ENCODE results near the gene ARL8B. TPM values are rescaled to one million over a fixed set of nuclear protein-coding genes. Genes with fewer than 3 reads are reported as not detected.
A peak's percentile ranks its signal among the peaks of the same experiment; 100 is the strongest.

ARL8B gene
- total and polyA plus RNA-seq, 2 of the 8 experiments (the other 6 are each of a cell fraction or from before 2014, with no cell fraction given) = 14.5 to 27.8 TPM

- DNase-seq (ENCODE audit: low read depth in 1 of 2, low spot score in 2 of 2) = no peak
- TF ChIP-seq CTCF (IDR thresholded peaks at IDR 0.05; ENCODE audit: control extremely low read depth in 1 of 3, insufficient read depth in 1 of 3, low read depth in 1 of 3, low read length in 3 of 3) (peak in 2 of 3 experiments; percentile 19 to 41; a peak in 2 of 4 replicates), CEBPB (IDR thresholded peaks at IDR 0.05; ENCODE audit: low read depth, low read length) (peak; percentile 33; the same call in 1 of the 2 replicates)
Observed at GRCh38 chr3:5226783-5227182, 104.7 kb downstream of the ARL8B start.

More at GRCh38 chr3:5226783-5227182, 104.7 kb downstream of the ARL8B start:
- CTCF ChIA-PET (ENCODE audit: partially characterized antibody) = interaction anchor here (1.0 to 1.5 kb wide), 8 partner anchors 30 to 561 kb away, joined by 3 to 7 read pairs (median 3); no protein-coding TSS in a partner anchor
- H4K20me1 ChIP-seq (replicated peaks in 1 of 2; ENCODE audit: control insufficient read depth in 1 of 2, insufficient read depth in 2 of 2, low read length in 2 of 2) = no peaks in the 10 kb centered on the region
- no peak overlapping the region for H2BK15ac ChIP-seq (ENCODE audit: low read length)
- H3K79me2 ChIP-seq (ENCODE audit: control insufficient read depth in 1 of 2, insufficient read depth in 2 of 2, low read length in 2 of 2) = no peaks in the 10 kb centered on the region
- H3K4me3 ChIP-seq (ENCODE audit: extremely low read depth in 1 of 4, insufficient read depth in 2 of 4, low read depth in 3 of 4, low read length in 4 of 4) = no peak overlapping the region
- POLR2A ChIA-PET (ENCODE audit: partially characterized antibody) = no interaction called here
- no peak overlapping the region for H2BK5ac ChIP-seq (ENCODE audit: low read depth, low read length)
- H3K18ac ChIP-seq (ENCODE audit: extremely low read depth, low read length) = no peak overlapping the region
- H2BK120ac ChIP-seq (replicated peaks; ENCODE audit: low read depth, low read length) = no peak overlapping the region
- no peak overlapping the region for H4K91ac ChIP-seq (replicated peaks; ENCODE audit: insufficient read length, low read length)
- H3K4me2 ChIP-seq (ENCODE audit: insufficient read depth in 1 of 2, low read depth in 2 of 2, low read length in 2 of 2) = no peak overlapping the region
- no peak overlapping the region for H2AFZ ChIP-seq (ENCODE audit: low read length)
- no peak overlapping the region for H2BK12ac ChIP-seq (ENCODE audit: low read depth, low read length)
- no peak overlapping the region for H4K8ac ChIP-seq (ENCODE audit: extremely low read depth, insufficient read depth, low read length)
- no peaks in the 10 kb centered on the region for H3K79me1 ChIP-seq (ENCODE audit: low read depth, low read length)
- peaks cover 3 to 5% (median 3%) of the 10 kb centered on the region in 4 experiments; a peak in 5 of 7 replicates for H3K4me1 ChIP-seq (replicated peaks in 1 of 4; ENCODE audit: control insufficient read depth in 3 of 4, insufficient read depth in 4 of 4, low read length in 3 of 4)
- no peak for FAIRE-seq
- H3K27ac ChIP-seq (ENCODE audit: low read depth, low read length) = no peak overlapping the region
- H3K56ac ChIP-seq (replicated peaks; ENCODE audit: insufficient read length, low read depth, low read length) = no peak overlapping the region
- no peaks in the 10 kb centered on the region for H3K23me2 ChIP-seq (ENCODE audit: low read depth, low read length)
- H3K36me3 ChIP-seq (ENCODE audit: control insufficient read depth in 2 of 4, insufficient read depth in 4 of 4, low read length in 3 of 4) = no peaks in the 10 kb centered on the region
- H2AK5ac ChIP-seq (ENCODE audit: low read depth, low read length) = no peak overlapping the region
- H3K23ac ChIP-seq (ENCODE audit: insufficient read length) = no peak overlapping the region
- H3K9ac ChIP-seq (replicated peaks in 1 of 4; ENCODE audit: extremely low read depth in 1 of 4, low read depth in 3 of 4, low read length in 3 of 4) = no peak overlapping the region
- H3K14ac ChIP-seq (ENCODE audit: insufficient read length) = no peak overlapping the region
- H3K27me3 ChIP-seq (replicated peaks in 1 of 4; ENCODE audit: control insufficient read depth in 3 of 4, extremely low read depth in 1 of 4, insufficient read depth in 3 of 4, low read length in 3 of 4) = no peaks in the 10 kb centered on the region
- no peak overlapping the region for H4K5ac ChIP-seq (ENCODE audit: insufficient read length, low read depth, low read length)
- 84% methylated on average over 6 of the region's 6 CpGs; no CpG with 5 or more reads in 1 of the 2 experiments for WGBS, 2 experiments (ENCODE audit: extremely low coverage in 1 of 2, insufficient coverage in 1 of 2, insufficient read length in 1 of 2, insufficient replicate concordance in 2 of 2, low coverage in 1 of 2, low lambda C conversion rate in 2 of 2, missing lambda C conversion rate in 1 of 2)
- H3K9me3 ChIP-seq (ENCODE audit: insufficient read depth in 2 of 2, low read depth in 1 of 2, low read length in 1 of 2) = no peaks in the 10 kb centered on the region
- H2BK20ac ChIP-seq (ENCODE audit: low read length) = no peak overlapping the region
- H3K4ac ChIP-seq (replicated peaks; ENCODE audit: insufficient read length, low read depth, low read length) = no peak overlapping the region

Measured in H1 (cell line).